Mucosa of stomach (tissue), 1 donor: ENCODE data around the gene TRAF7.

Experiments used
- H3K27me3 ChIP-seq: one replicate; pipeline ENCODE4 v1.7.0; 2013; ENCODE audit warnings: mild to moderate bottlenecking, low read length; ENCODE audit not compliant: control insufficient read depth, insufficient read depth
- H3K36me3 ChIP-seq: one replicate; pipeline ENCODE4 v1.7.0; 2013; ENCODE audit warnings: low read length; ENCODE audit not compliant: control insufficient read depth, insufficient read depth
- H3K4me1 ChIP-seq: one replicate; pipeline ENCODE4 v1.7.0; 2013; ENCODE audit warnings: mild to moderate bottlenecking, low read length; ENCODE audit not compliant: control insufficient read depth, insufficient read depth
- H3K4me3 ChIP-seq: one replicate; pipeline ENCODE4 v1.7.0; 2013; ENCODE audit warnings: low read length
- H3K9ac ChIP-seq: one replicate; pipeline ENCODE4 v1.7.0; 2013; ENCODE audit warnings: mild to moderate bottlenecking, low read length, moderate library complexity
- H3K9me3 ChIP-seq: one replicate; pipeline ENCODE4 v1.7.0; 2013; ENCODE audit warnings: mild to moderate bottlenecking, low read length, moderate library complexity; ENCODE audit not compliant: control insufficient read depth
- donor health status: Pancreatic carcinoma.

TRAF7 gene

GRCh38 chr16:2177101-2177500 lies 21.5 kb downstream of the TRAF7 start:
- Histone ChIP-seq H3K9me3 (no peaks in the 10 kb centered on the region), H3K4me1 (peaks cover 7% of the 10 kb centered on the region), H3K9ac (no peak overlapping the region), H3K4me3 (no peak overlapping the region), H3K36me3 (peaks cover 6% of the 10 kb centered on the region), H3K27me3 (no peaks in the 10 kb centered on the region)

DNA sequence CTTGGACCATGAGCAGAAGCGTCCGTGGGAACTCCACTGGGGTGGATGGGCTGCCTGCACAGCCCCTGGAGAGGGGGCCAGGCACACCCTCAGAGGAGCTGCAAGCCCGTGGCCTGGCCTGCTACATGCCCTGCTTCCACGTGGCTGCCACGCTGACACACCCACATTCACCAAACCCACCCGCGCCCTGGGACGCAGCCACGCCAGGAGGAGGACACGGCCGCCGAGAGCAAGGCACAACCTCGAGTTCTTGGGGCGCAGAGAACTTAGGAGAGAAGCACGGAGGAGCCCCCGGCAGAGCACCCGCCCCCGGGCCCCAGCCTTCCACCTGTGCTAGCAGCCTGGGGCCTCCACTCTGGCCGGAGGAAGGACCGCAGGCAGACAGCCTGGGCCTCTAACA lies 22.0 kb downstream of the TRAF7 start:
- Histone ChIP-seq H3K4me1 (peaks cover 7% of the 10 kb centered on the region), H3K4me3 (no peak overlapping the region), H3K9me3 (no peaks in the 10 kb centered on the region), H3K9ac (no peak overlapping the region), H3K27me3 (no peaks in the 10 kb centered on the region), H3K36me3 (peaks cover 6% of the 10 kb centered on the region)

GRCh38 chr16:2178321-2179106 lies 22.9 kb downstream of the TRAF7 start:
- Histone ChIP-seq H3K9me3 (no peaks in the 10 kb centered on the region), H3K4me3 (no peak overlapping the region), H3K9ac (no peak overlapping the region), H3K36me3 (peaks cover 6% of the 10 kb centered on the region), H3K4me1 (no peaks in the 10 kb centered on the region), H3K27me3 (no peaks in the 10 kb centered on the region)

- Histone ChIP-seq H3K36me3 (peaks cover 2% of the 10 kb centered on the region), H3K4me1 (no peaks in the 10 kb centered on the region), H3K9me3 (no peaks in the 10 kb centered on the region), H3K4me3 (no peak overlapping the region), H3K9ac (no peak overlapping the region), H3K27me3 (no peaks in the 10 kb centered on the region)
Measured at GRCh38 chr16:2179107-2179501, 23.5 kb downstream of the TRAF7 start.

DNA sequence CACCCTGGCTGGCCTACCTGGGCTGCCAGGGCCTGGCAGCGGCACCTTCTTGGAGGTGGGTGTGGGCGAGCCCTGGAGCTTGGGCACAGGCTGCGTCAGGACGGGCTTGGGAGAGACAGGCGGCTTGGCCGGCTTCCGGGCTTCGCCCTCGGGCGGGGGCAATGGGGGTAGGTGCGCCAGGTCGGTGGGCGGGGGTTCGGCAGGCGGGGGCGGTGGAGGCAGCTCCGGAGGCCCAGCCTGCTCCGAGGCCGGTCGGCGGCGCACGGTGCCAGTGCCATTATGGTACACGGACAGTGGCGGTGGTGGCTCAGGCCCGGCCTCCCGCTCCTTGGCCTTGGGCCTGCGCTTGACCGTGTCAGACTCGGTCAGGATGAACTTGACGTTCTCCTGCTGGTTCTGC lies 24.0 kb downstream of the TRAF7 start:
- no peaks in the 10 kb centered on the region for H3K36me3 ChIP-seq
- no peaks in the 10 kb centered on the region for H3K4me1 ChIP-seq
- no peak overlapping the region for H3K4me3 ChIP-seq
- H3K9me3 ChIP-seq: no peaks in the 10 kb centered on the region
- H3K9ac ChIP-seq: no peak overlapping the region
- no peaks in the 10 kb centered on the region for H3K27me3 ChIP-seq

- H3K9me3 ChIP-seq: no peaks in the 10 kb centered on the region
- no peak overlapping the region for H3K4me3 ChIP-seq
- H3K27me3 ChIP-seq: no peaks in the 10 kb centered on the region
- H3K4me1 ChIP-seq: no peaks in the 10 kb centered on the region
- no peak overlapping the region for H3K9ac ChIP-seq
- no peaks in the 10 kb centered on the region for H3K36me3 ChIP-seq
Measured at GRCh38 chr16:2180461-2180860, 24.9 kb downstream of the TRAF7 start.

DNA sequence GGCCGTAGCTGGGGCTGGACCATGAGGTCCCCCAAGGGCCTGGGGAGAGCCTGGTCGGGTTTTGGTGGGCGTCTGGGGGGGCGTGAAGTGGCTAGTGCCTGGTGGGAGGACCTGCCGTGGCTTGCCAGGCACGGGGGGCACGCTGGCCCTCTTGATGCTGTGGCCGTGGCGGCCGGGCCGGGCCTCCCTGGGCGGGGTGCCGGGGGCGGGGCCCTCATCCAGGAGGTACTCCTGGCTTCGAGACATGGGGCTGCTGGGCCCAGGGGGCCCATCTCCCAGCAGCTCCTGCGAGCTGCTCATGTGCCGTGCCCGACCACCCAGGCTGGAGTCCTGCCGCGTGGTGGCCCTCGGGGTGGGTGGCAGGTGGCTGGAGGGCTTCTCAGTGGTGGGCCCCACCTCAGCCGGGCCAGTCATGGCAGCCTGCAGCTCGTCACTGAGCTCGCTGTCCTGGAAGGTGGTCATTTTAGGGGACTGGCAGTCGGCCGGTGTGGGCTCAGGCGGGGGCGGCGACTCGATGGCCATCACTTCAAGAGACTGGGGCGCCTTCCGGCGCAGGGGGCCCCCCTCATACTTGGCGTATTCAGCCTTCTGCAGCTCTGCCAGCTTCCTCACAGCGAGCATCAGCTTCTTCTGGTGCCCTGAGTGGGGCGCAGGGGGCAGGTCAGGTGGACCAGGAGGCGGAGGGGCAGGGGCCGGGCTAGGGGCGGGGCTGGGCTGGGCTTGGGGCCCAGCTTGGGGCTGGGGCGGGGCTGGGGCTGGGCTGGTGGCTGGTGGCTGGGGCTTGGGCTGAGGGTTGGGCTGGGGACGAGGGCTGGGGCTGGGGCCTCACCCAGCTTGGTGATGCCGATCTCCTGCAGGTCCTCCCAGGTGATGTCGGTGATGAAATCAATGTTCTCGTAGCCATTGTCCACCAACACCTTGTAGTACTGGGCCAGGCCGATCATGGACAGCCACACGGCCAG lies 25.7 kb downstream of the TRAF7 start:
- H3K9ac ChIP-seq: no peak overlapping the region
- H3K4me1 ChIP-seq: no peaks in the 10 kb centered on the region
- H3K36me3 ChIP-seq: no peaks in the 10 kb centered on the region
- no peaks in the 10 kb centered on the region for H3K27me3 ChIP-seq
- no peaks in the 10 kb centered on the region for H3K9me3 ChIP-seq
- H3K4me3 ChIP-seq: no peak overlapping the region

DNA sequence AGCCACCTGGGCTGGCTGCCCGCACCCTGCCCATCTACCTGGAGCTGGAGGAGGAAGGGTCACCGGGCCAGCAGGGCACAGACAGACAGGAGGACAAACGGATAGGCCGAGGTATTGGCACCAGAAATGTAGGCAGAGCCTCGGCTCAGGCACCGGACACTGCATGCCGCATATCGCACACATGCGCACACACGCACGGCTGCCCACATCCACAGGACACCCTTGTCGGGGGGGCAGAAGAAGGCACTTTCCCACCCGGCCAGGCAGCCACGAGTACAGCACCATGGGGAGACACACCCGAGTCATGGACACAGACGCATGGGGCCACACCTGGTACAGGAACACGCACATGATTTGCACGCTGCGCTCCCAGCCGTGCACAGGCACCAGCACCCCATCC lies 26.4 kb downstream of the TRAF7 start:
- no peaks in the 10 kb centered on the region for H3K9me3 ChIP-seq
- H3K36me3 ChIP-seq: no peaks in the 10 kb centered on the region
- H3K9ac ChIP-seq: no peak overlapping the region
- no peak overlapping the region for H3K4me3 ChIP-seq
- H3K4me1 ChIP-seq: no peaks in the 10 kb centered on the region
- H3K27me3 ChIP-seq: no peaks in the 10 kb centered on the region

- Histone ChIP-seq H3K9me3 (no peaks in the 10 kb centered on the region), H3K4me3 (no peak overlapping the region), H3K4me1 (no peaks in the 10 kb centered on the region), H3K36me3 (no peaks in the 10 kb centered on the region), H3K27me3 (no peaks in the 10 kb centered on the region), H3K9ac (no peak overlapping the region)
Measured at GRCh38 chr16:2183671-2184070, 28.1 kb downstream of the TRAF7 start.

- Histone ChIP-seq H3K9me3 (no peaks in the 10 kb centered on the region), H3K36me3 (no peaks in the 10 kb centered on the region), H3K4me1 (no peaks in the 10 kb centered on the region), H3K27me3 (no peaks in the 10 kb centered on the region), H3K9ac (no peak overlapping the region), H3K4me3 (no peak overlapping the region)
Measured at GRCh38 chr16:2184346-2184745, 28.8 kb downstream of the TRAF7 start.

- H3K4me3 ChIP-seq: no peak overlapping the region
- no peaks in the 10 kb centered on the region for H3K9me3 ChIP-seq
- no peak overlapping the region for H3K9ac ChIP-seq
- no peaks in the 10 kb centered on the region for H3K27me3 ChIP-seq
- H3K36me3 ChIP-seq: no peaks in the 10 kb centered on the region
- H3K4me1 ChIP-seq: no peaks in the 10 kb centered on the region
Measured at GRCh38 chr16:2184962-2185361, 29.4 kb downstream of the TRAF7 start.

DNA sequence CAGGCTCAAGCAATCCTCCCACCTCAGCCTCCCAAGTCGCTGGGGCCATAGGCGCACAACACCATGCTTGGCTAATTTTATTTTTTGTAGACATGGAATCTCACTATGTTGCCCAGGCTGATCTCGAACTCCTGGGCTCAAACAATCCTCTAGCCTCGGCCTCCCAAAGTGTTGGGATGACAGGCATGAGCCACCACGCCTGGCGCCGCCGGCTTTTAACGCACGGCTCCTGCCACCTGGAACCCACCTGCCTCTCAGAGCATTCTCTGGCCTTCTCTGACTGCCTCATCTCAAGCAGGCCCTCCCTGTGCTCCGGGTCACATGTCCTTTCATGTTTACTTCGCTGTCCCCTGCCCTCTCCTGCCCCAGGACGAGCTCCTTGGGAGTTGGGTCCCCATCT lies 30.5 kb downstream of the TRAF7 start:
- H3K9ac ChIP-seq: no peak overlapping the region
- H3K27me3 ChIP-seq: no peaks in the 10 kb centered on the region
- no peaks in the 10 kb centered on the region for H3K36me3 ChIP-seq
- H3K4me3 ChIP-seq: no peak overlapping the region
- no peaks in the 10 kb centered on the region for H3K4me1 ChIP-seq
- H3K9me3 ChIP-seq: no peaks in the 10 kb centered on the region
